Upper lobe of left lung (tissue), 4 donors: ENCODE data around the gene ASCC1.

Experiments used
- CTCF ChIP-seq, 6 experiments: fragments of 450-650 bp in 4 of 6; fragments of 200-600 bp in 2 of 6; sonication (generic) in 2 of 6; IDR thresholded peaks; one replicate each; pipeline ENCODE4 v1.5.1; 2016 to 2019; ENCODE audit warnings: antibody characterized with exemption in 6 of 6
- EP300 ChIP-seq, 4 donors: sonication (generic); formaldehyde crosslinking; IDR thresholded peaks; one replicate each; pipeline ENCODE4 v1.5.1; 2017; ENCODE audit warnings: antibody characterized with exemption in 4 of 4, control low read depth in 2 of 4
- POLR2A ChIP-seq, 4 donors: fragments of 450-650 bp; IDR thresholded peaks; one replicate each; pipeline ENCODE4 v1.5.1; 2016 to 2017; ENCODE audit warnings: antibody characterized with exemption in 4 of 4, mild to moderate bottlenecking in 2 of 4
- POLR2AphosphoS5 ChIP-seq, 2 donors: sonication (generic); formaldehyde crosslinking; IDR thresholded peaks; one replicate each; pipeline ENCODE4 v1.5.1; 2017; ENCODE audit warnings: antibody characterized with exemption in 2 of 2

GRCh38 chr10:72254813-72255568, 38.9 kb upstream of the ASCC1 start:
- TF ChIP-seq CTCF (IDR thresholded peaks at IDR 0.05) (peak in 1 of 6 experiments; percentile 6), POLR2A (IDR thresholded peaks at IDR 0.05) (peak in 2 of 4 donors; percentile 38 to 80), POLR2AphosphoS5 (IDR thresholded peaks at IDR 0.05) (peak; percentile 79 to 97), EP300 (IDR thresholded peaks at IDR 0.05) (peak in 2 of 4 donors; percentile 98)
